WTC11 (cell line): ENCODE results near the gene KHDRBS1. TPM values are rescaled to one million over a fixed set of nuclear protein-coding genes. Genes with fewer than 3 reads are reported as not detected.

Source experiments
- ATAC-seq: fragments of 200-7000 bp; cut with Tn5 transposase; 2 replicates; pipeline ENCODE4 v1.10.0; 2021; ENCODE audit warnings: mild to moderate bottlenecking, moderate library complexity
- CTCF ChIA-PET: fragments of 300-600 bp; sonication (Branson Sonifier 250); formaldehyde crosslinking; loops from one replicate; lab custom pipeline; 2021; ENCODE audit warnings: antibody characterized with exemption; lab: Charles Lee
- POLR2A ChIA-PET: fragments of 350-600 bp; sonication (Branson Sonifier 250); formaldehyde crosslinking; loops from one replicate; lab custom pipeline; 2021; ENCODE audit warnings: antibody characterized with exemption; lab: Charles Lee
- DNase-seq: peaks from one replicate; pipeline ENCODE4 v3.0.0; 2021; ENCODE audit warnings: low spot score
- H3K27ac Mint-ChIP-seq: 2 replicates; pipeline ENCODE4 v1.8.0; 2021; ENCODE audit warnings: mixed read lengths
- H3K27me3 Mint-ChIP-seq: 2 replicates; pipeline ENCODE4 v1.8.0; 2021; ENCODE audit warnings: low read depth, mild to moderate bottlenecking, moderate library complexity, mixed read lengths
- H3K36me3 Mint-ChIP-seq: 2 replicates; pipeline ENCODE4 v1.8.0; 2021; ENCODE audit warnings: mixed read lengths
- H3K4me1 Mint-ChIP-seq: 2 replicates; pipeline ENCODE4 v1.8.0; 2022; ENCODE audit warnings: mixed read lengths
- H3K4me3 Mint-ChIP-seq: 2 replicates; pipeline ENCODE4 v1.8.0; 2021; ENCODE audit warnings: mild to moderate bottlenecking, moderate library complexity, mixed read lengths
- H3K9me3 Mint-ChIP-seq: 2 replicates; pipeline ENCODE4 v1.8.0; 2021; ENCODE audit warnings: mixed read lengths
- ESRRA ChIP-seq: sonication (generic); formaldehyde crosslinking; IDR thresholded peaks from 2 replicates; pipeline ENCODE4 v1.8.1; 2022; ENCODE audit warnings: mild to moderate bottlenecking, missing genetic modification reagents, borderline replicate concordance
- GABPB1 ChIP-seq: sonication (generic); formaldehyde crosslinking; IDR thresholded peaks from 2 replicates; pipeline ENCODE4 v1.8.1; 2023; ENCODE audit warnings: mild to moderate bottlenecking, missing genetic modification reagents
- HMGA2 ChIP-seq: fragments of 250-450 bp; sonication (Bioruptor Pico); IDR thresholded peaks from 2 replicates; pipeline ENCODE4 v1.4.0; 2021; ENCODE audit warnings: mild to moderate bottlenecking, moderate library complexity
- IRF2 ChIP-seq: sonication (generic); formaldehyde crosslinking; IDR thresholded peaks from 2 replicates; pipeline ENCODE4 v1.8.0; 2022; ENCODE audit warnings: low read depth, missing genetic modification reagents, borderline replicate concordance
- TCF7 ChIP-seq: sonication (generic); formaldehyde crosslinking; IDR thresholded peaks from 2 replicates; pipeline ENCODE4 v1.8.0; 2022; ENCODE audit warnings: mild to moderate bottlenecking, low read depth, missing genetic modification reagents, moderate library complexity
- TP53 ChIP-seq: sonication (generic); formaldehyde crosslinking; IDR thresholded peaks from 2 replicates; pipeline ENCODE4 v1.8.1; 2023; ENCODE audit warnings: mild to moderate bottlenecking, missing genetic modification reagents
- ZNF219 ChIP-seq: sonication (generic); formaldehyde crosslinking; IDR thresholded peaks from 2 replicates; pipeline ENCODE4 v1.8.0; 2023; ENCODE audit warnings: missing genetic modification reagents, mild to moderate bottlenecking, borderline replicate concordance
- ZNF232 ChIP-seq: sonication (generic); formaldehyde crosslinking; IDR thresholded peaks from 2 replicates; pipeline ENCODE4 v1.8.0; 2022; ENCODE audit warnings: mild to moderate bottlenecking, missing genetic modification reagents
- ZNF317 ChIP-seq: sonication (generic); formaldehyde crosslinking; IDR thresholded peaks from 2 replicates; pipeline ENCODE4 v1.8.1; 2023; ENCODE audit warnings: low read depth, mild to moderate bottlenecking, moderate library complexity, missing genetic modification reagents, borderline replicate concordance
- ZNF416 ChIP-seq: fragments of 250-450 bp; sonication (Bioruptor Pico); IDR thresholded peaks from 2 replicates; pipeline ENCODE4 v1.9.0; 2021; ENCODE audit warnings: mild to moderate bottlenecking, inconsistent platforms
- total RNA-seq: library from RNA; stranded (reverse); gene quantifications from 3 replicates; pipeline ENCODE4 v1.2.3, GENCODE V29; 2021
- TF ChIP-seq, protein P1 (sequence below): sonication (generic); formaldehyde crosslinking; IDR thresholded peaks from 2 replicates; pipeline ENCODE4 v1.8.1; 2023; ENCODE audit warnings: mild to moderate bottlenecking, missing genetic modification reagents, moderate library complexity
- TF ChIP-seq, protein P2 (sequence below): sonication (generic); formaldehyde crosslinking; IDR thresholded peaks from 2 replicates; pipeline ENCODE4 v1.8.1; 2022; ENCODE audit warnings: low read depth, missing genetic modification reagents, borderline replicate concordance
- TF ChIP-seq, protein P3 (sequence below): sonication (generic); formaldehyde crosslinking; IDR thresholded peaks from 2 replicates; pipeline ENCODE4 v1.8.0; 2022; ENCODE audit warnings: mild to moderate bottlenecking, missing genetic modification reagents
- TF ChIP-seq, protein P4 (sequence below): sonication (generic); formaldehyde crosslinking; IDR thresholded peaks from 2 replicates; pipeline ENCODE4 v1.8.1; 2022; ENCODE audit warnings: missing genetic modification reagents, borderline replicate concordance
- TF ChIP-seq, protein P5 (sequence below): sonication (generic); formaldehyde crosslinking; IDR thresholded peaks from 2 replicates; pipeline ENCODE4 v1.8.0; 2023; ENCODE audit warnings: missing genetic modification reagents, mild to moderate bottlenecking, borderline replicate concordance
- TF ChIP-seq, protein P6 (sequence below): fragments of 250-450 bp; sonication (Bioruptor Pico); IDR thresholded peaks from 2 replicates; pipeline ENCODE4 v1.9.0; 2021; ENCODE audit warnings: moderate library complexity, mild to moderate bottlenecking, inconsistent platforms, borderline replicate concordance

The KHDRBS1 gene
- total RNA-seq, 1 experiment from 2014 or later: 264 TPM

DNA sequence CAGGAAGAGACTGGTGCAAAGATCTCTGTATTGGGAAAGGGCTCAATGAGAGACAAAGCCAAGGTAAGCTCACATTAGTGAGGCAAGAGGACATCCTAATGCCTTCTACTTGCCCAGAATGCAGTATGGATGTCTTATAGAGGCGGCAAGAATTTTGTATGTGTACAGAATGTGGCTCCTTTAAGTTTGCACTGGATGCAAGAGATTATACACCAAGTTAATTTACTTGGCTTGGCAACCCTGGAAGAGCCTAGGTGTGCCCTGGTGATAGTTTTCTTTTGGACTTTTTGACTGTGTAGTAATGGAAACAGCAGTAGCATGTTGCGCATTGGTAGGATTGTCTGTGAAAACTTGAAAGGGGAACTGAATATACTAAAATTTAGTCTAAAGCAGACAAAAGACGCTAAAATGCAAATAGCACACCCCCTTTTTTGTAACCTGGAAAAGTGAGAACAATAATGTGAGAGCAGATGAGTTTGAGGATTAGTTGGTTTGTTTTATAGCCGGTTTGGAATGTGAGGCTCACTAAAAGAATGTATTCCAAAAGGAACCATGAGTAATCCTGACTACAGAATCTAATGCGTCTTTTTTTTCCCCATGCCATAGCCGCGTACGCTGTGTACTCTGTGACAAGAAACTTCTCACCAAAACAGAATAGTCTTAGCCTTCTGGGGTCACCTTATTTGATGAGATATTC lies 18.1 kb downstream of the KHDRBS1 start:
- Mint-ChIP-seq H3K4me1 (no peaks in the 10 kb centered on the region), H3K27ac (peak overlapping the region; percentile 11; the same call in 1 of the 2 replicates), H3K9me3 (no peaks in the 10 kb centered on the region)
- POLR2A ChIA-PET: no interaction called here
- ATAC-seq (no peak), DNase-seq (no peak)
- TF ChIP-seq TP53 (CRISPR knock-in tag) (no peak), IRF2 (CRISPR knock-in tag) (no peak), HMGA2 (CRISPR knock-in tag) (no peak), ZNF317 (CRISPR knock-in tag) (no peak), ZNF232 (CRISPR knock-in tag) (no peak), ESRRA (CRISPR knock-in tag) (no peak), TCF7 (no peak), GABPB1 (CRISPR knock-in tag) (no peak), ZNF416 (CRISPR knock-in tag) (no peak), ZNF219 (CRISPR knock-in tag) (no peak)
- TF ChIP-seq, protein P1, sequence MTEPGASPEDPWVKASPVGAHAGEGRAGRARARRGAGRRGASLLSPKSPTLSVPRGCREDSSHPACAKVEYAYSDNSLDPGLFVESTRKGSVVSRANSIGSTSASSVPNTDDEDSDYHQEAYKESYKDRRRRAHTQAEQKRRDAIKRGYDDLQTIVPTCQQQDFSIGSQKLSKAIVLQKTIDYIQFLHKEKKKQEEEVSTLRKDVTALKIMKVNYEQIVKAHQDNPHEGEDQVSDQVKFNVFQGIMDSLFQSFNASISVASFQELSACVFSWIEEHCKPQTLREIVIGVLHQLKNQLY: no peak
- TF ChIP-seq, protein P2, sequence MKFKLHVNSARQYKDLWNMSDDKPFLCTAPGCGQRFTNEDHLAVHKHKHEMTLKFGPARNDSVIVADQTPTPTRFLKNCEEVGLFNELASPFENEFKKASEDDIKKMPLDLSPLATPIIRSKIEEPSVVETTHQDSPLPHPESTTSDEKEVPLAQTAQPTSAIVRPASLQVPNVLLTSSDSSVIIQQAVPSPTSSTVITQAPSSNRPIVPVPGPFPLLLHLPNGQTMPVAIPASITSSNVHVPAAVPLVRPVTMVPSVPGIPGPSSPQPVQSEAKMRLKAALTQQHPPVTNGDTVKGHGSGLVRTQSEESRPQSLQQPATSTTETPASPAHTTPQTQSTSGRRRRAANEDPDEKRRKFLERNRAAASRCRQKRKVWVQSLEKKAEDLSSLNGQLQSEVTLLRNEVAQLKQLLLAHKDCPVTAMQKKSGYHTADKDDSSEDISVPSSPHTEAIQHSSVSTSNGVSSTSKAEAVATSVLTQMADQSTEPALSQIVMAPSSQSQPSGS (CRISPR knock-in tag): no peak
- TF ChIP-seq, protein P3, sequence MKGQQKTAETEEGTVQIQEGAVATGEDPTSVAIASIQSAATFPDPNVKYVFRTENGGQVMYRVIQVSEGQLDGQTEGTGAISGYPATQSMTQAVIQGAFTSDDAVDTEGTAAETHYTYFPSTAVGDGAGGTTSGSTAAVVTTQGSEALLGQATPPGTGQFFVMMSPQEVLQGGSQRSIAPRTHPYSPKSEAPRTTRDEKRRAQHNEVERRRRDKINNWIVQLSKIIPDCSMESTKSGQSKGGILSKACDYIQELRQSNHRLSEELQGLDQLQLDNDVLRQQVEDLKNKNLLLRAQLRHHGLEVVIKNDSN (CRISPR knock-in tag): no peak
- TF ChIP-seq, protein P4, sequence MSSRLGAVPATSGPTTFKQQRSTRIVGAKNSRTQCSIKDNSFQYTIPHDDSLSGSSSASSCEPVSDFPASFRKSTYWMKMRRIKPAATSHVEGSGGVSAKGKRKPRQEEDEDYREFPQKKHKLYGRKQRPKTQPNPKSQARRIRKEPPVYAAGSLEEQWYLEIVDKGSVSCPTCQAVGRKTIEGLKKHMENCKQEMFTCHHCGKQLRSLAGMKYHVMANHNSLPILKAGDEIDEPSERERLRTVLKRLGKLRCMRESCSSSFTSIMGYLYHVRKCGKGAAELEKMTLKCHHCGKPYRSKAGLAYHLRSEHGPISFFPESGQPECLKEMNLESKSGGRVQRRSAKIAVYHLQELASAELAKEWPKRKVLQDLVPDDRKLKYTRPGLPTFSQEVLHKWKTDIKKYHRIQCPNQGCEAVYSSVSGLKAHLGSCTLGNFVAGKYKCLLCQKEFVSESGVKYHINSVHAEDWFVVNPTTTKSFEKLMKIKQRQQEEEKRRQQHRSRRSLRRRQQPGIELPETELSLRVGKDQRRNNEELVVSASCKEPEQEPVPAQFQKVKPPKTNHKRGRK: no peak
- TF ChIP-seq, protein P5, sequence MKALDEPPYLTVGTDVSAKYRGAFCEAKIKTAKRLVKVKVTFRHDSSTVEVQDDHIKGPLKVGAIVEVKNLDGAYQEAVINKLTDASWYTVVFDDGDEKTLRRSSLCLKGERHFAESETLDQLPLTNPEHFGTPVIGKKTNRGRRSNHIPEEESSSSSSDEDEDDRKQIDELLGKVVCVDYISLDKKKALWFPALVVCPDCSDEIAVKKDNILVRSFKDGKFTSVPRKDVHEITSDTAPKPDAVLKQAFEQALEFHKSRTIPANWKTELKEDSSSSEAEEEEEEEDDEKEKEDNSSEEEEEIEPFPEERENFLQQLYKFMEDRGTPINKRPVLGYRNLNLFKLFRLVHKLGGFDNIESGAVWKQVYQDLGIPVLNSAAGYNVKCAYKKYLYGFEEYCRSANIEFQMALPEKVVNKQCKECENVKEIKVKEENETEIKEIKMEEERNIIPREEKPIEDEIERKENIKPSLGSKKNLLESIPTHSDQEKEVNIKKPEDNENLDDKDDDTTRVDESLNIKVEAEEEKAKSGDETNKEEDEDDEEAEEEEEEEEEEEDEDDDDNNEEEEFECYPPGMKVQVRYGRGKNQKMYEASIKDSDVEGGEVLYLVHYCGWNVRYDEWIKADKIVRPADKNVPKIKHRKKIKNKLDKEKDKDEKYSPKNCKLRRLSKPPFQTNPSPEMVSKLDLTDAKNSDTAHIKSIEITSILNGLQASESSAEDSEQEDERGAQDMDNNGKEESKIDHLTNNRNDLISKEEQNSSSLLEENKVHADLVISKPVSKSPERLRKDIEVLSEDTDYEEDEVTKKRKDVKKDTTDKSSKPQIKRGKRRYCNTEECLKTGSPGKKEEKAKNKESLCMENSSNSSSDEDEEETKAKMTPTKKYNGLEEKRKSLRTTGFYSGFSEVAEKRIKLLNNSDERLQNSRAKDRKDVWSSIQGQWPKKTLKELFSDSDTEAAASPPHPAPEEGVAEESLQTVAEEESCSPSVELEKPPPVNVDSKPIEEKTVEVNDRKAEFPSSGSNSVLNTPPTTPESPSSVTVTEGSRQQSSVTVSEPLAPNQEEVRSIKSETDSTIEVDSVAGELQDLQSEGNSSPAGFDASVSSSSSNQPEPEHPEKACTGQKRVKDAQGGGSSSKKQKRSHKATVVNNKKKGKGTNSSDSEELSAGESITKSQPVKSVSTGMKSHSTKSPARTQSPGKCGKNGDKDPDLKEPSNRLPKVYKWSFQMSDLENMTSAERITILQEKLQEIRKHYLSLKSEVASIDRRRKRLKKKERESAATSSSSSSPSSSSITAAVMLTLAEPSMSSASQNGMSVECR (CRISPR knock-in tag): no peak
- TF ChIP-seq, protein P6, sequence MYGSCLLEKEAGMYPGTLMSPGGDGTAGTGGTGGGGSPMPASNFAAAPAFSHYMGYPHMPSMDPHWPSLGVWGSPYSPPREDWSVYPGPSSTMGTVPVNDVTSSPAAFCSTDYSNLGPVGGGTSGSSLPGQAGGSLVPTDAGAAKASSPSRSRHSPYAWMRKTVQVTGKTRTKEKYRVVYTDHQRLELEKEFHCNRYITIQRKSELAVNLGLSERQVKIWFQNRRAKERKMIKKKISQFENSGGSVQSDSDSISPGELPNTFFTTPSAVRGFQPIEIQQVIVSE (CRISPR knock-in tag): no peak
- TF ChIP-seq, all 79 proteins: peak for 0
- CTCF ChIA-PET: interaction anchor here (1.8 kb wide), 1 partner anchor 42 kb away, joined by 7 read pairs; the partner anchor contains the start of gene TMEM39B
- Mint-ChIP-seq H3K4me3 (no peak overlapping the region), H3K36me3 (peaks cover 53% of the 10 kb centered on the region), H3K27me3 (no peaks in the 10 kb centered on the region)
